ENCODE results near the gene VPS13C.
A peak's percentile ranks its signal among the peaks of the same experiment; 100 is the strongest.

Gene VPS13C

DNA sequence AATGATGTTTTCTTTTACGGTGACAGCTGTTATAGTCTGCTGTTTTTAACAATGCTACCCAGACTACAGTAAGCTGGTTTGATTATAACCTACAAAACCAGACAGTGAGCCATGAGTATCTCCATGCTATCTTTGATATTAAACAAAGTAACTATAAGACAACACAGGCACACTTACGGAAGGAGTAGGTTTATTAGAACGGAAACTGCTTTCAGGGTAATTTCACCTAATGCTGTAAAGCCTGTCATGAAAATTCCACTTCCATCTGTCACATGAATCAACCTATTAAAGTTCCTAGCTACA lies 33.0 kb downstream of the VPS13C start:
- TF ChIP-seq, protein P1, sequence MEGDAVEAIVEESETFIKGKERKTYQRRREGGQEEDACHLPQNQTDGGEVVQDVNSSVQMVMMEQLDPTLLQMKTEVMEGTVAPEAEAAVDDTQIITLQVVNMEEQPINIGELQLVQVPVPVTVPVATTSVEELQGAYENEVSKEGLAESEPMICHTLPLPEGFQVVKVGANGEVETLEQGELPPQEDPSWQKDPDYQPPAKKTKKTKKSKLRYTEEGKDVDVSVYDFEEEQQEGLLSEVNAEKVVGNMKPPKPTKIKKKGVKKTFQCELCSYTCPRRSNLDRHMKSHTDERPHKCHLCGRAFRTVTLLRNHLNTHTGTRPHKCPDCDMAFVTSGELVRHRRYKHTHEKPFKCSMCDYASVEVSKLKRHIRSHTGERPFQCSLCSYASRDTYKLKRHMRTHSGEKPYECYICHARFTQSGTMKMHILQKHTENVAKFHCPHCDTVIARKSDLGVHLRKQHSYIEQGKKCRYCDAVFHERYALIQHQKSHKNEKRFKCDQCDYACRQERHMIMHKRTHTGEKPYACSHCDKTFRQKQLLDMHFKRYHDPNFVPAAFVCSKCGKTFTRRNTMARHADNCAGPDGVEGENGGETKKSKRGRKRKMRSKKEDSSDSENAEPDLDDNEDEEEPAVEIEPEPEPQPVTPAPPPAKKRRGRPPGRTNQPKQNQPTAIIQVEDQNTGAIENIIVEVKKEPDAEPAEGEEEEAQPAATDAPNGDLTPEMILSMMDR (IDR thresholded peaks at IDR 0.05; ENCODE audit: low read length), result no peak
- TF ChIP-seq EZH2 (IDR thresholded peaks at IDR 0.05; ENCODE audit: borderline replicate concordance, low read length), result no peak
- Histone ChIP-seq H3K36me3 (ENCODE audit: insufficient read depth, low read length) (peaks cover 24% of the 10 kb centered on the region), H3K27me3 (ENCODE audit: insufficient read depth, low read length) (no peaks in the 10 kb centered on the region), H3K9me3 (ENCODE audit: low read length) (no peaks in the 10 kb centered on the region), H3K4me1 (ENCODE audit: insufficient read depth, low read length, severe bottlenecking) (peaks cover 24% of the 10 kb centered on the region), H3K27ac (ENCODE audit: low read depth, low read length, poor library complexity, severe bottlenecking) (peak overlapping the region; percentile 69), H4K20me1 (ENCODE audit: insufficient read depth, low read length) (no peaks in the 10 kb centered on the region), H3K79me2 (ENCODE audit: insufficient read depth, low read length) (no peaks in the 10 kb centered on the region), H3F3A (ENCODE audit: insufficient read depth, low read length) (no peaks in the 10 kb centered on the region), H2AFZ (ENCODE audit: low read length) (no peak overlapping the region), H3K9ac (ENCODE audit: low read length) (no peak overlapping the region), H3K9me2 (ENCODE audit: low read depth, low read length) (no peaks in the 10 kb centered on the region), H3K4me2 (ENCODE audit: low read length) (peak overlapping the region; percentile 39), H3K4me3 (ENCODE audit: low read depth, low read length, poor library complexity, severe bottlenecking) (no peak overlapping the region)

DNA sequence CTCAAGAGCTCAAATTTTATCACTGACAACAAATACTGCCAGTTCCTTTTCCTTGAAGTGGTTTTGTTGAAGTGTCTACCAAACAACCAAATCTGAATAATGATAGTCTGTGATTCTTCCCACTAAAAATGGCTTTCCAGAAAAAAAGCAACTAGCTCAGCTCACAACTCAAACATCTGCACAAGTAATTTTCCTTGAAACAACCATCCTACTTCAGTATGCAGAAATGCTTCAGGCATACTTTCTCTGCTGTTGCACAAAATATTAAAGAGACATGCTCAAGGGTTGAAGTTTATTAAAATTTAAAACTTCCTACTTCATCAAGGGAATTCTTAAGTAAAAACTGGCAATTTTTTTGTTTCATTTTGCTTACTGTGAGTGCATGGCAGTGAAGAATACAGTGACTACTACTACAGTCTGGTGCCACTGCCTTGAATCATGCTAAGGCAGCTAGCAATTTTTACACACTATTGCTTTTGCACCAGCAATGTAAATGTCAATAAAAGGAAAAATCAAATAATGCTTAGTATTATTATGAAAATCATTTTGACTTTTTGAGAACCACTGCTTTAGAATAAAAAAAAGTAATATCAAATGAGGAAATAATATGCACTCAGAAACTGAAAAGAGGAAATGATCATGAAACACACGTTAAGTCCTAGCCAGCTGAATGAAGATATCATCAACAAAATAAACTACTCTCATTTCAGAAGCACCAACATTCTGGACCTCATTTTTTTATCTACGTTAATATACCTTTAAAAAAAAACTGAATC lies 33.6 kb downstream of the VPS13C start:
- Histone ChIP-seq H3K27me3 (ENCODE audit: insufficient read depth, low read length) (no peaks in the 10 kb centered on the region), H3K4me1 (ENCODE audit: insufficient read depth, low read length, severe bottlenecking) (peaks cover 24% of the 10 kb centered on the region), H3K36me3 (ENCODE audit: insufficient read depth, low read length) (peaks cover 30% of the 10 kb centered on the region), H3K4me3 (ENCODE audit: low read depth, low read length, poor library complexity, severe bottlenecking) (no peak overlapping the region), H3K9me3 (ENCODE audit: low read length) (no peaks in the 10 kb centered on the region), H3K9me2 (ENCODE audit: low read depth, low read length) (no peaks in the 10 kb centered on the region), H3F3A (ENCODE audit: insufficient read depth, low read length) (no peaks in the 10 kb centered on the region), H3K27ac (ENCODE audit: low read depth, low read length, poor library complexity, severe bottlenecking) (peak overlapping the region; percentile 69), H3K4me2 (ENCODE audit: low read length) (peak overlapping the region; percentile 39), H2AFZ (ENCODE audit: low read length) (no peak overlapping the region), H4K20me1 (ENCODE audit: insufficient read depth, low read length) (no peaks in the 10 kb centered on the region), H3K9ac (ENCODE audit: low read length) (no peak overlapping the region), H3K79me2 (ENCODE audit: insufficient read depth, low read length) (no peaks in the 10 kb centered on the region)
- TF ChIP-seq, protein P1 (IDR thresholded peaks at IDR 0.05; ENCODE audit: low read length), result no peak
- TF ChIP-seq EZH2 (IDR thresholded peaks at IDR 0.05; ENCODE audit: borderline replicate concordance, low read length), result no peak

DNA sequence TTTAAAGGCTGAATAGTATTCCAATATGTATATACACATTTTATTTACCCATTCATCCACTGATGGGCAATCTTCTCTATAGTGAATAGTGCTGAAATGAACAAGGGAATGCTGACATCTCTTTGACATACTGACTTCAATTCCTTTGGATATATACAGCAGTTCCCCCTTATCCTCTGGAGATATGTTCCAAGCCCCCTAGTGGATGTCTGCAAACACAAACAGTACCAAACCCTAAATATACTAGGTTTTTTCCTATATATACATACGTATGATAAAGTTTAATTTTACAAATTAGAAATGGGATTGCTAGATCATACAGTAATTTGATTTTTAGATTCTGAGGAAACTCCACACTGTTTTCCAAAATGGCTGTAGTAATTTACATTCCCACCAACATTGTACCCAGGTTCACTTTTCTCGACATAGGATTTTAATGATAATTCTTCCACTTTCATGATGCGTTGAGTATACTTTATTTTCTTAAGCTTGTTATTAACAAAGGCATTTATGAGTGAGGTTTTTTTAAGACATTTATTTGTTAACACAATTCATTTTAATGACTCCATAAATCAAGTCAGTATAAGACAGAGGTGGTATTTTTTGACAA lies 38.2 kb downstream of the VPS13C start:
- H3K4me1 ChIP-seq (ENCODE audit: insufficient read depth, low read length, severe bottlenecking), result peaks cover 8% of the 10 kb centered on the region
- H3K4me3 ChIP-seq (ENCODE audit: low read depth, low read length, poor library complexity, severe bottlenecking), result no peak overlapping the region
- H3F3A ChIP-seq (ENCODE audit: insufficient read depth, low read length), result no peaks in the 10 kb centered on the region
- H3K27ac ChIP-seq (ENCODE audit: low read depth, low read length, poor library complexity, severe bottlenecking), result no peak overlapping the region
- no peaks in the 10 kb centered on the region for H3K27me3 ChIP-seq (ENCODE audit: insufficient read depth, low read length)
- peaks cover 48% of the 10 kb centered on the region for H3K36me3 ChIP-seq (ENCODE audit: insufficient read depth, low read length)
- H4K20me1 ChIP-seq (ENCODE audit: insufficient read depth, low read length), result no peaks in the 10 kb centered on the region
- H2AFZ ChIP-seq (ENCODE audit: low read length), result no peak overlapping the region
- H3K9ac ChIP-seq (ENCODE audit: low read length), result no peak overlapping the region
- no peak overlapping the region for H3K4me2 ChIP-seq (ENCODE audit: low read length)
- H3K9me3 ChIP-seq (ENCODE audit: low read length), result no peaks in the 10 kb centered on the region
- no peaks in the 10 kb centered on the region for H3K9me2 ChIP-seq (ENCODE audit: low read depth, low read length)
- no peak for TF ChIP-seq EZH2 (IDR thresholded peaks at IDR 0.05; ENCODE audit: borderline replicate concordance, low read length)
- TF ChIP-seq, protein P1 (IDR thresholded peaks at IDR 0.05; ENCODE audit: low read length), result peak; percentile 32
- H3K79me2 ChIP-seq (ENCODE audit: insufficient read depth, low read length), result no peaks in the 10 kb centered on the region

Measured in OCI-LY1 (cell line).